Fibroblast of lung (primary cell): ENCODE data around the gene SEMA6A. TPM values are rescaled to one million over a fixed set of nuclear protein-coding genes. Genes with fewer than 3 reads are reported as not detected.

Experiments used
- DNase-seq, 2 donors: peaks; one replicate each; pipeline versions ENCODE4 v3.0.0 to v3.0.0-alpha.2; 2010; ENCODE audit warnings: low read depth in 2 of 2
- H2AFZ ChIP-seq: 2 replicates; pipeline ENCODE4 v1.5.1; 2012; ENCODE audit warnings: low read length, control low read depth, inconsistent platforms
- H3K27ac ChIP-seq: 2 replicates; pipeline ENCODE4 v1.5.1; 2011; ENCODE audit warnings: low read length, control low read depth; ENCODE audit not compliant: insufficient read depth
- H3K27me3 ChIP-seq: 2 replicates; pipeline ENCODE4 v1.5.1; 2011; ENCODE audit warnings: mild to moderate bottlenecking, low read length; ENCODE audit not compliant: control insufficient read depth, insufficient read depth
- H3K36me3 ChIP-seq: 2 replicates; pipeline ENCODE4 v1.5.1; 2011; ENCODE audit warnings: low read length; ENCODE audit not compliant: control insufficient read depth, insufficient read depth
- H3K4me1 ChIP-seq: 2 replicates; pipeline ENCODE4 v1.5.1; 2011; ENCODE audit warnings: low read length; ENCODE audit not compliant: control insufficient read depth, insufficient read depth; ENCODE audit errors: extremely low read depth
- H3K4me2 ChIP-seq: 2 replicates; pipeline ENCODE4 v1.5.1; 2011; ENCODE audit warnings: low read length, control low read depth; ENCODE audit not compliant: insufficient read depth; ENCODE audit errors: extremely low read depth
- H3K4me3 ChIP-seq, 4 experiments: fragments of 200-600 bp in 1 of 4; sonication (generic) in 1 of 4; replicated peaks in 1 of 4; 2 replicates each; pipeline ENCODE4 v1.5.1; 2011 to 2016; ENCODE audit warnings: low read length in 4 of 4, low read depth in 3 of 4, mild to moderate bottlenecking in 3 of 4, control low read depth in 2 of 4, inconsistent platforms in 1 of 4, mixed read lengths in 1 of 4; ENCODE audit not compliant: insufficient read depth in 1 of 4; ENCODE audit errors: control extremely low read depth in 1 of 4
- H3K79me2 ChIP-seq: 2 replicates; pipeline ENCODE4 v1.5.1; 2012; ENCODE audit warnings: mild to moderate bottlenecking, low read length, inconsistent platforms; ENCODE audit not compliant: control insufficient read depth, insufficient read depth
- H3K9ac ChIP-seq: 2 replicates; pipeline ENCODE4 v1.5.1; 2011; ENCODE audit warnings: mild to moderate bottlenecking, low read length, control low read depth; ENCODE audit not compliant: insufficient read depth
- H3K9me3 ChIP-seq: 2 replicates; pipeline ENCODE4 v1.5.1; 2012; ENCODE audit warnings: low read depth, low read length; ENCODE audit not compliant: control insufficient read depth, insufficient read depth
- H4K20me1 ChIP-seq: 2 replicates; pipeline ENCODE4 v1.5.1; 2011; ENCODE audit warnings: low read length; ENCODE audit not compliant: control insufficient read depth, insufficient read depth; ENCODE audit errors: extremely low read depth
- CTCF ChIP-seq, 2 donors: IDR thresholded peaks in 1 of 2; conservative IDR thresholded peaks in 1 of 2; 1 replicate in 1 of 2; 2 replicates in 1 of 2; pipeline ENCODE4 v1.5.1; 2011 to 2012; ENCODE audit warnings: low read length in 2 of 2, control low read depth in 1 of 2, inconsistent platforms in 1 of 2, low read depth in 1 of 2, mild to moderate bottlenecking in 1 of 2
- EZH2 ChIP-seq: IDR thresholded peaks from 2 replicates; pipeline ENCODE4 v1.5.1; 2012; ENCODE audit warnings: low read length, control low read depth, mild to moderate bottlenecking; ENCODE audit errors: missing control alignments
- polyA plus RNA-seq, 2 donors: library from polyadenylated mRNA; depleted of rRNA in 1 of 2; stranded (reverse) in 1 of 2; unstranded in 1 of 2; fragments of >200 nt; gene quantifications; 2 replicates each; pipeline ENCODE4 v1.2.1, GENCODE V29; 2011 to 2012; ENCODE audit warnings: missing spikeins in 1 of 2
- total RNA-seq: library from RNA; depleted of rRNA; stranded (reverse); fragments of >200 nt; gene quantifications from 2 replicates; pipeline ENCODE4 v1.2.1, GENCODE V29; 2014

SEMA6A gene
- total and polyA plus RNA-seq, 2 donors (not counting 1 experiment from before 2014, with no cell fraction given), result 0.17 to 0.22 TPM

GRCh38 chr5:116402235-116402634 is 172.4 kb downstream of the SEMA6A start:
- Histone ChIP-seq H4K20me1 (no peaks in the 10 kb centered on the region), H3K4me2 (no peak overlapping the region), H3K4me3 (no peak overlapping the region), H2AFZ (no peak overlapping the region), H3K79me2 (no peaks in the 10 kb centered on the region), H3K9me3 (no peaks in the 10 kb centered on the region), H3K27me3 (no peaks in the 10 kb centered on the region), H3K4me1 (no peaks in the 10 kb centered on the region), H3K27ac (no peak overlapping the region), H3K36me3 (no peaks in the 10 kb centered on the region), H3K9ac (no peak overlapping the region)
- DNase-seq, result no peak
- TF ChIP-seq EZH2, result no peak
- no peak for TF ChIP-seq CTCF (conservative IDR thresholded peaks at IDR 0.05 in 1 of 2, IDR thresholded peaks at IDR 0.05 in 1 of 2; ENCODE audit: low read depth in 1 of 2, low read length in 2 of 2)

- no peak for DNase-seq
- H4K20me1 ChIP-seq, result no peaks in the 10 kb centered on the region
- H3K27me3 ChIP-seq, result no peaks in the 10 kb centered on the region
- no peaks in the 10 kb centered on the region for H3K36me3 ChIP-seq
- no peak overlapping the region for H3K27ac ChIP-seq
- H3K9ac ChIP-seq, result no peak overlapping the region
- no peak overlapping the region for H3K4me2 ChIP-seq
- no peaks in the 10 kb centered on the region for H3K79me2 ChIP-seq
- H3K4me3 ChIP-seq, result no peak overlapping the region
- no peaks in the 10 kb centered on the region for H3K4me1 ChIP-seq
- H2AFZ ChIP-seq, result no peak overlapping the region
- TF ChIP-seq EZH2 (no peak), CTCF (conservative IDR thresholded peaks at IDR 0.05 in 1 of 2, IDR thresholded peaks at IDR 0.05 in 1 of 2; ENCODE audit: low read depth in 1 of 2, low read length in 2 of 2) (no peak)
- no peaks in the 10 kb centered on the region for H3K9me3 ChIP-seq
Observed at GRCh38 chr5:116401576-116401975, 173.0 kb downstream of the SEMA6A start.

GRCh38 chr5:116396476-116397099 is 178.0 kb downstream of the SEMA6A start:
- Histone ChIP-seq H3K4me3 (no peak overlapping the region), H3K27ac (no peak overlapping the region), H3K4me1 (no peaks in the 10 kb centered on the region), H3K9ac (no peak overlapping the region), H2AFZ (no peak overlapping the region), H3K4me2 (no peak overlapping the region), H3K27me3 (no peaks in the 10 kb centered on the region), H3K9me3 (no peaks in the 10 kb centered on the region), H4K20me1 (no peaks in the 10 kb centered on the region), H3K79me2 (no peaks in the 10 kb centered on the region), H3K36me3 (no peaks in the 10 kb centered on the region)
- no peak for DNase-seq
- no peak for TF ChIP-seq CTCF (conservative IDR thresholded peaks at IDR 0.05 in 1 of 2, IDR thresholded peaks at IDR 0.05 in 1 of 2; ENCODE audit: low read depth in 1 of 2, low read length in 2 of 2)
- no peak for TF ChIP-seq EZH2
